NCI-H82 (cell line): ENCODE results near the gene LSP1.
"Not testable (repeated sequence)": the region's sequence is repeated elsewhere in the genome, so short reads cannot be mapped to it uniquely, and the experiment has no call there.

Experiments used
- DNase-seq: peaks from one replicate; lab custom pipeline; 2025; lab: John Stamatoyannopoulos, UW

The LSP1 gene

DNA sequence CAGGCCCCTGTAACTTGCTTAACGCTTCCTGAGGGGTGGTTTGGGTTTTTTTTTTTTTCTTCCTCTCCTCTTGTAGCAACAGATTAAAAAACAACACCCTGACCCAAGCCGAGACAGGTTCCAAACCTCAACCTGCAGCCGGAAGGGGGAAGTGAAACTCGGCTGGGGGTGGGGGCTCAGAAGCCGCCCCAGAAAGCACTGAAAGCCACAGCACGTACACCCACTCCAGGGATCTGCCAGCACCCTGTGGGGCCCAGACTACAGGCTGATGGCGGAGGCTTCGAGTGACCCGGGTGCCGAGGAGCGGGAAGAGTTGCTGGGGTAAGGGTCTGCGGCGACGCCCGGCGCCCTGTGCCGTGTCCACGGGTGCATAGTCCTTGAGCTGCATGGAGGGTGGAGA lies at the start of gene LSP1:
Gene LSP1 (plus strand): TSS at position 208 of the 400 bp plus-strand sequence. CDS start 61 bp downstream, at position 269.
- DNase-seq: no peak

- no peak for DNase-seq
Observed at GRCh38 chr11:1803246-1803645, 49.6 kb upstream of the LSP1 start.

- not testable (repeated sequence) for DNase-seq
Observed at GRCh38 chr11:1803835-1804519, 48.9 kb upstream of the LSP1 start.

DNA sequence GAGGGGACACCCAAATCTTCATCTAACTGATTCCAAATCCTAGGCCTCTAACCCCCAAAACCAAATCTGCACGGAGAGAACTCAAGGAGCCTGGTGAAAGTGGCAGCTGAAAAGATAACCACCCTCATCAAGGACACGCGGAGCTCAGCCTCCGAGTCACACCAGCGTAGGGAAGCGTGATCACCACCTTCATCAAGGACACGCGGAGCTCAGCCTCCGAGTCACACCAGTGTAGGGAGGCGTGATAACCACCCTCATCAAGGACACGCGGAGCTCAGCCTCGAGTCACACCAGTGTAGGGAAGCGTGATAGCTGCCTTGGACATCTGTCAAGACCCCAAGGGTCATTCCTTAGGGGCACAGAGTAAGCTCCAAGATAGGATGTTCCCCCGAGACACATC lies 47.4 kb upstream of the LSP1 start:
- no peak for DNase-seq

- DNase-seq: no peak
Observed at GRCh38 chr11:1807264-1807995, 45.5 kb upstream of the LSP1 start.

DNA sequence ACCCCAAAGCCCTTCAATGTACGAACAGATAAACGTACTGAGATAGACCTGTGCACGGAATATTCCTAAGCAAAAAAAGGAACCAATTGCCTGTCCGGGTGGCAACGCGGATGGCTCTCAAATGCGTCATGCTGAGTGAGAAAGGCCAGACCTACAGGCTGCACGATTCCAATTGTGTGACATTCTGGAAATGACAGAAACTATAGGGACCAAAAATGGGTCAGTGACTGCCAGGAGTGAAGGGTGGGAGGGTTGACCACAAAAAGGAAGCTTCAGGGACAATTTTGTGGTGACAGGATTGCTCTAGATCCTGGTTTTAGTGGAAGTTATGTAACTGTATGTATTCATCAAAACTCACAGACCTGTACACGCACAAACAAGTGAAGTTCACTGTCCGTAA lies 42.1 kb upstream of the LSP1 start:
- DNase-seq: no peak

DNA sequence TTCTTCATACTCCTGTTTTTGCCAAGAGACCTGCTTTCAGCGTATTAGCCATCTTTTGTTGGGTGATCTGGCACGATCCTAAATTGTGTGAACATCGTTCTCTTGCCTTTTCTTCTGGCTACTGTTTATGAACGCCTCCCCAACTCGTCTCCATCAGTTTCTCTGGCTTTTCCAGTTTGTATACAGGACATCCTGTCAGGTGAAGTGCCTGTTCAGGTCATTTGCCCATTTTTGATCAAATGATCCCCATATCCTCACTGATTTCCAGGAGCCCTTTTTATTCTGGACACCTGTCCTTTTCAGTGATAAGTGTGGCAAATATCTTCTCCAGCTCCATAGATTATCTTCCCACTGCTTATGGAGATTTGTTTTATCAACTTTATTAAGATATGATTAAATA lies 40.6 kb upstream of the LSP1 start:
- DNase-seq: no peak

- DNase-seq: no peak
Observed at GRCh38 chr11:1812801-1813200, 40.1 kb upstream of the LSP1 start.

DNA sequence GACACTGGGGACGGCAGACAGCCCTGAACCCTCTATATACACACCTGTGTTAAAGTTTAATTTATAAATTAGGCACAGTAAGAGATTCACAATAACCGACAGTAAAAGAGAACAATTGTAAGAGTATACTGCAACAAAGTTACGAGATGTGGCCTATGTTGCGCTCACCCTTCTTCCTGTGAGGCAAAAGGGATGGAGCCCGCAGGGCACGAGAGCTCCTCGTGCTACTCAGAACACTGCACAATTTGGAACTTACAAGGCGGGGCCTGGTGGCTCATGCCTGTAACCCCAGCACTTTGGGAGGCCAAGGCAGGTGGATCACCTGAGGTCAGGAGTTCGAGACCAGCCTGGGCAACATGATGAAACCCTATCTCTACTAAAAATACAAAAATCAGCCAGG lies 39.5 kb upstream of the LSP1 start:
- not testable (repeated sequence) for DNase-seq

DNA sequence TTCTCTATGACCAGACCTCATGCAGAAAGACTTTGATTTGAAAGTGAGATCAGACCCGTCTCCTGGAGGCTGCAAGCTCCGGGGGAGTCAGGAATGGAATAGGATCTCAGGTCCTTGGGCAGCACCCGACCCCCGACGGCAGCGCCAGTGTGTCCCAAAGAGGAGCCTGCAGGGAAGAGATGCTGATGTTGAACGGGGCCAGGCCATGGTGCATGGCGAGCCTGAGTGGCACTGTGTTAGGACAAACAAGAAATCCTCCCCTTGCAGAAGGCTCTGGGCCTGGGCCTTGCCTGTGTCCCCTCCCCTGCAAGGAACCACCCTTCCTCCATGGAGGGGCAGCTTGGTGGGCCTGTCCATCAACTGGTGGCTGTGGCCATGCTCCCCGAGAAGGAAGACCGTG lies 38.2 kb upstream of the LSP1 start:
- no peak for DNase-seq

DNA sequence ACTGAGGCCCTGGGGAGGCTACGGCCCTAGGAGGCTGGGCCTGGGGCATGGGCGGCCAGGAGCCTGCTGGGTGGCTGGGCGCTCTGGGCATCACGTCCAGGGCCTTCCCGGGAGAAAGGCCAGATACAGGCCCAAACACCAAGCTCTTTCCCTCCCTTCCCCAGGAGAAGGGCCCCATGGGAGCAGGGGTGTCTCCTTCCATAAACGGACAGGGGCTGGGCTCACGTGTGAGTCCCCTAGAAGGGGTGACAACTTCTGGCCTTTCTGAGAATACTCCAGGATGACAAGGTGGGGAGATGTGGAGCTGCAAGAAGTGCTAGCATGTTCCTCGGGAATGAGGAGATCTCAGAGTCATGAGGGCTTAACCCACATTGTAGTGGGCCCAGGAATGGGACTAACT lies 37.6 kb upstream of the LSP1 start:
- no peak for DNase-seq

- DNase-seq: no peak
Observed at GRCh38 chr11:1815751-1816150, 37.1 kb upstream of the LSP1 start.

GRCh38 chr11:1817000-1817399 lies 35.9 kb upstream of the LSP1 start:
- DNase-seq: no peak

GRCh38 chr11:1817511-1817910 lies 35.4 kb upstream of the LSP1 start:
- no peak for DNase-seq

GRCh38 chr11:1819074-1819473 lies 33.8 kb upstream of the LSP1 start:
- DNase-seq: no peak

DNA sequence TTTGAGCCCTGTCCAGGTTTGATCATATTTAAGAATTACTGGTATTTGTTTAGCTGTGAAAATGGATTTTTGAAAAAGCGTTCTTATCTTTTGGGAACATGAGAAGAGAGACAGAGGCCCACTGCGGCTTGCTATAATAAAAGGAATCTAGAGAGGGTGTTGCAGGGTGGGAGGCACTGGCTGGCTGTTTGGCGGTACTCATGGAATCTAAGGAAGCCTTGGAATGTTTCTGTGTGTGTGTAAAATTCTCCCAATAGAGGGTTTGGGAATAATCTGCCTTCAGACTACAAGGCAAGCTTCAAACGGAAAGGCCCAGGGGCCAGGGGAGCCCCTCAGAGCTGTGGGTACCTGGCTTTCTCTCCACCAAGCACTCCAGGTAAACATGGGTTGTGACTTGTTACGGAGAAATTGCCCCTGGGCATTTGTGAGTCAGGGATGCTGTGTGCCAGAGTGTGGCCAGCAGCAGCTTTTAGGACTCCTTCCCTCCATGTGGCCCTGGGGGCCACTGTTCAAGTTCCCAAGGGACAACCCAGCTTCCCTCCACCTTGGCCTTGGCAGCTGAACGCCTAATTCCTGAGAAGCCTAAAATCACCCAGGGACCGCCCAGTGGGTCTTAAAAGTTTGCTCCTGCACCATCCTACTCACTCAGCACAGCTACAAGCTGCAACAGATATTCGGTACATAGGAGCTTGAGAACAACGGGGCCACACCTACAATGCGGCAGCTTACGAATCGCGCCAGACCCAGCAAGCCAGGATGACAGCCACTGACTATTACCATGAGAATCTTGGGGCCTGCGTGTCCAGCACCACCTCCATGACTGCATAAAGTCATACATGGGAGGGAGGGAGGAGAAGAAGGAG lies 32.2 kb upstream of the LSP1 start:
- no peak for DNase-seq

DNA sequence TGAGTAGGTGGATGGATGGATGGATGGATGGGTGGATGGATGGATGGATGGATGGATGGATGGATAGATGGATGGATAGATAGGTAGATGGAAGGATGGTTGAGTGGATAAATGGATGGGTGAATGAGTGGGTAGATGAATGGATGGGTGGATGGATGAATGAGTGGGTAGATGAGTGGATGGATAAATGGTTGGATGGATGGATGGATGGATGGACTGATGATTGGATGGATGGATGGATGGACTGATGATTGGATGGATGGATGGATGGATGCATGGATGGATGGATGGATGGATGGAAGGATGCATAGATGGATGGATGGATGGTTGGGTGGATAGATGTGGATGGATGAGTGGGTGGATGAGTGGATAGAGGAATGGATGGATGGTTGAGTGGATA lies 31.3 kb upstream of the LSP1 start:
- DNase-seq: no peak

DNA sequence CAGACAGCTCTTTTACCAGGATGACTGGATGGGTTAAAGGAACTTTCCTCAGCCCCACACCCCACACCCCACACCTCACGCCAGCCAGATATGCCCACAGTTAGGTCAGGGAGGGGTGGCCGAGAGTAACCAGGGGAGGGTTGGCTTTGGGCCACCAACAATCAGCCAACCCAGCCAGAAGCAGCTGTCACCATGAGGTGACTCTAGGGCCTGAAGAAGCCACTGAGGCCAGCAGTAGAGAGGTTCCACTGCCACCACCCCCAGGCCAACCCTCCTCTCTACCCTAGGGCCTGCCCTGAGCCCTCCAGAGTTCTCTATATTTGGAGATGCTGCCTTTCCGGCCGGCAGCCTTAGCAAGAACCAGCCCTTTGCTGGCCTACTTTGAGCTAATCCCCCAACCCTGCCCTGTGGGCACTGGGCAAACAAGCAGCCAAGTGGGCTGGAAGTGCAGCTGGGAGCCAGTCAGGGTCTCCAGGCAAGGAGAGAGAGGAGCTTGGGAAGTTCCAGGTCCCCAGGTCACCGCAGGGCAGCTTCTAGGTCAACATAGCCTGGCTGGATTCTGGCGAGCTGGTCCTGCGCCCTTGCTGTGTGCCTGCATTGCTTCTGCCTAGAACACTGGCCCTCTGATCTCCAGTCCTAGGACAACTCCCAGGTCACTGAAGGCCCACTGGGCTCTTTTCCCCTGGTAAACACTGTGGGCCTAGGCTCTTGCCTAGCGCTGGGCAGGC lies 30.1 kb upstream of the LSP1 start:
- no peak for DNase-seq

DNA sequence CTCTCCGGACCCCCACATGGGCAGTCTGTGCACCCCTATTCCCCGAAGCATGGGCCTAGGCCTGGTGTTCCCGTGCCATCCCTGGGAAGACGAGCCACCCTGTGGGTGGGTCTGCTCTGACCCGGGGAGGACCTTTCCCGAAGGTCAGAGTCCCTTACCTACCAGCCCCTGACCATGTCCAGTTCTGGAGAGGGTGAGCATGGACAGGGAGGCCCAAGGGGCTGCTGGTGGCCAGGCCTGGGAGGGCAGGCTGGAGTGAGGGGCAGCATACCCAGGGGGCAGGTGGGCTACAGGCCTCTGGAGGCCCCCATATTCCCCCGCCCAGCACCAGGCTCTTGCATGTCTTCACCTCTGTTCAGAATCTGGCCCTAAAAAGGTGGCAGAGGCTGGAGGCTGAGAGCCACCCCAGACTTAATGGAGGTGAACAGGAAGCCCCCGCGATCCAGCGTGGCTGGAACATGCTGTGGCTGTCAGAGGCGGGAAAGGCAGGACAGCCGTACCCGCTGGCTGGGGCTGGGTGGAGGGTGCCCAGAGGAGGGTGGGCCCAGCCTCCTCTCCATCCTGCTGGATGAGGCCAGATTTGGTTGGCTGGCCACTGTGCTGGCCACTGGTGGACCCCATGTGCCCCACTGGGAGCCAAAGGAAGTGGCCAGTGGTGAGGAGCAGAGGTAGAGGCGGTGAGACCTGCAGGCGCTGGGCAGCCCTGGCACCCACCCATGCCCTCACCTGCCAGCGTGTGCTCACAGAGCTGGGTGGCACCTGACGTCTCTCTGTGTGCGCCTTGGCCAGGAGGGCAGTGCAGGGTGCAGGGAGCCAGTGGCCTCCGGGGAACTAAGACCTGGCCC lies 29.3 kb upstream of the LSP1 start:
- no peak for DNase-seq

DNA sequence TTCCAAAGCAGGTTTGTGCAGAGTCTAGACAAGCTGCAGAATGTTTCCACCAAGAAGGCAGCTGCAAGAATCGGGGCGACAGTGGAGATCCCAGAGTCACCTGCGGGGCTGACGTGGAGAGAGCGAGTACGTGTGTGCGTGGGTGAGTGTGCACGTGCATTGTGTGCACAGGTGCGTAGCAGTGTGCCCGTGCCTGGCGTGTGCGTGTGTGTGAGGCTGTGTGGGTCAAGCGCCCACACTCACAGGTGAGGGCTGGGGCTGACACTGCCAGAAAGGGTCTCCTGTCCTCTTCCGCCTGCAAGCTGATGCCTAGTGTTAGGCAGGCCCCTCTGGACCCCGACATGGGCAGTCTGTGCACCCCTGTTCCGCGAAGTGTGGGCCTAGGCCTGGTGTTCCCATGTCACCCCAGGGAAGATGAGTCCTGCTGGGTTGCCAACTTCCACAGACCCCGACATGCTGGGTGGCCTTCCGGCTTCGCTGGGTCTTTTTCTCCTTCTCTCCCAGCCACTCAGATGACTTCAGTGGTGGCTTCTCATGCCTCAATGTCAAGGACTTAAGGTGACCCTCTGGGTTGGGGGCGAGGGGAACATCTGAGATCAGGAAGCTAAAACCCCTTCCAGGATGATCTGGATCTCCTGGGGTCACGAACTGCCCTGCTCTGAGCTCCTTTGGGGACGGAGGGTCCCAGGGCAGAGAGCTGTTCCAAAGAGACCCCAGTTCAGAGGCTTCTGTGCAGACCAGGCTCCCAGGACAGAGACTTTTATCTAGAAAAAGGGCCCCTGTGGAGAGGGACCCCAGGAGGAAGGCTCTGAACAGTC lies 28.5 kb upstream of the LSP1 start:
- no peak for DNase-seq
